HTERT RPE-1 (cell line): ENCODE data around the gene VSIG8.

Experiments
- in situ Hi-C: fragments of 300-500 bp; cut with MboI; formaldehyde crosslinking; loops from 4 replicates; pipeline ENCODE4 v1.14.3; 2020; ENCODE audit warnings: low sequenced_read_pairs

VSIG8 gene

GRCh38 chr1:159861218-159861617 lies 1.2 kb downstream of the VSIG8 start:
- in situ Hi-C loops: no loop called here

DNA sequence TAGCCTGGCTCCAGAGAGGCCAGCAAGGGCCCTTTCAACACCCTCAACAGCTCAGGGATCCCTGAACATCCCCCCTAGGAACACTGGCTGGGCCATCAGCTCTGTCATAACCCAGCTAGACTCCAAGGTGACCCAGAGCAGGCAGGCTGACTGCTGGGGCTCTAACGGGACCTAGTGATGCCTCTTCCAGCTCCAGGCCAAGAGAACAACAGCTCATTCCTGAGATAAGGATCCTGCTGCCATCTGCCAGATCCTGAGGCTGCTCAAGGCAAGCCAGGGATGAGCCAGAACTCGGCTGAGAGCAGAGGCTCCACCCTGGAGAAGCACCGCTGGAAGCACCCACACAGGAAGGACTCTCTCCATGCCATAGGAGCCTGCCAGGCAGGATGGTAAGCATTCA lies 2.0 kb downstream of the VSIG8 start:
- in situ Hi-C loops: no loop called here

DNA sequence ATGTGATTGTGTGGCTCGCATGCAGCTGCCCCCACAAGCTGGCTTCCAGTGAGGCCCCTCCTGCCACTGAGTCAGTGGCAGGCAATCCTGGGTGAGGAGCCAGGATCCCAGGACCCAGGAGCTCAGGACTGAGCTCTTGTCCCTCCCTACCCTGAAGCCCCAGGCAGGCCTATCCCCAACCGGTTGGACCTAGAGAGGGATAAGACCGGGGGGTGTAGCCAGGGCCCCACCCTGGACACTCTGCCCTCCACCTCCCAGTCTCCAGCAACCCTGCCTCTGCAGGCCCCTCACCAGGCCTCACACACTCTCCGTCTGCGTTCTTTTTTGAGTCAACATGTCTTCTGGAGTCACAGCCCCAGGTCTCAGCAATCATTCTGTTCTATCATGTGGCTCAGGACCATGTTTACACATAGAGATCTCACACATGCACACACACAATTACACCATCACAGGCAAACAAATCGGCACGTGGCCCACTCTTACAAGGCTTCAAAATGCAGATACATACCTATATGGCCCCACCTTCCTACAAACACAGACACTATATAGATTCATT lies 2.6 kb downstream of the VSIG8 start:
- in situ Hi-C loops: no loop called here

DNA sequence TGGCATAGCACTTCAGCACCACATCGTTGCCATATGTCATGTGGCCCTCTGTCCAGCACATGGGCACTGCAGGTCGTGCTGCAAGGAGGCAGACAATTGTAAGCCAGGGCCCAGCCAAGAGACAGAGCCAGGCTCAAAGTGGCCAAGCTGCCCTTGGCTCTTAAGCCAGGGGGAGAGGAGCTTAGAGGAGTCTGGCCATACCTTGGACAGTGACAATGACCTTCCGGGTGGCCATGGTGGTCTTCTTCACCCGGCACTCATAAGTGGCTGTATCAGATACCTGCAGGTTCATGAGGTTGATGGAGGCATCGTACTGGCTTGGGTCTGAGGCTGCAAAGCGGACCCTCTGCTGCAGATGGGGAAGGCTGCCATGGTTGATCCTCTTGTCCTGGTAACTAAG lies 4.6 kb downstream of the VSIG8 start:
- in situ Hi-C loops: no loop called here

DNA sequence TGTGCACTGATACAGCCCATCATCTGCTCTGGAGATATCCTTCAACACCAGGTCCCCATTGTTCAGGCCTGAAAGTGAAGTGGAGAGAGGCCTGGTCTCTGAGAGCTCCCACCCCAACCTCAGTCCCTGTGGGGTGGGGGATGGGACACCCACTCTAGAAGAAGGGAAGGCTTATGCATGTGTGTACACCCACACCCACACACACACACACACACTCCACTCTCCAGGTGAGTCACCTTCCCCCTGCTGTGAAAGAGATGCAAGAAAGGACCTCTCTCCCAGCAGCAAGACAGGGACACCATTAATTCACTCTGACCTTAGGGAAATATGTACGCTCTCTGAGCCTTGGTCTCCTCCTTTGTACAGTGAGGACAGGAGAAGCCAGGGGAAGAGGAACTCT lies 5.9 kb downstream of the VSIG8 start:
- in situ Hi-C loops: no loop called here

DNA sequence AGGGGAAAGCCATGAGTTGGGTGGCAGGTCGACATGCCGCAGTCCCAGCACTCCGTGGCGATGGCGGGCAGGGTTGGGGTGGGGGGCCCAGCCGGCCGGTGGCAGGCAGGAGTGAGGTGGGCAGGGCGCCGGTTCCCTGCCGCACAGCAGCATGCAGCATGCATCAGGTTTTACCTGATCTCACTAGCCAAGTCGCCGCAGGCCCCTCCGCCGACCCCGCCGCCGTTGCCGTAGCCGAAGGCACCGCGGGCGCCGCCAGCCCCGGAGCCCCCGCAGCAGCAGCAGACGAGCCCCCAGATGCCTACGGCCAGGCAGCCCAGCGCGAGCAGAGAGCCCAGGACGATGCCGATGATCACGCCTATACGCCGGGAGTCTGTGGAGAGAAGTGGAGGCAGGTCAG lies 6.7 kb downstream of the VSIG8 start:
- in situ Hi-C loops: no loop called here

- in situ Hi-C loops: no loop called here
Observed at GRCh38 chr1:159854693-159855192, 7.7 kb downstream of the VSIG8 start.

DNA sequence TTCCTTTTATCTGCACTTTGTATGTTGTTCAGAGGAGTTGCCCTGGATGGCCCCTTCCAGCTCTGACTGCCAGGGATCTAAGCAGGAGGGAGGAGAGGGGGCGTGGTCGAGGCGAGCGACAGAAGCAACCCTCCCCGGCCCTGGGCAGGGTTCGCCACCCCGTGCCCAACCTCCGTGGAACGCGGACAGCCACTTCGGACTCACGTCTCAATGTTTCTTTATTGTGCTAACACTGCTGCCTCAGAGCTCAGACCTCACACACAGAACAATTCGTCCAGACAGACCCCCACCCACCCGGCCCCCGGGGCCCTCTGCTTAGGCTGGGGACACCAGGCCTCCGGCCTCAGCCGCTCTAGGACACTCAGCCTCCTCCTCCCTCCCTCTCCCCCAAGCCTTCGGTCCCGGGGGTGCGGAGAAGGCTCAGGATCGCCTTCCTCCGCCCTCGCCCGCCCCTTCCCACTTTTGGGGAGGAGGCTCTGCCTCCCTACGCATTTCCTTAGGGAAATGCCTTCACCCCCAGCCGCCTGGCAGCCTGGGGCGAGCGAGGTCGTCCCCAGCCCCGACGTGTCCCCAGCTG lies 8.3 kb downstream of the VSIG8 start:
- in situ Hi-C loops: no loop called here

GRCh38 chr1:159853417-159854115 lies 8.9 kb downstream of the VSIG8 start:
- in situ Hi-C loops: no loop called here

DNA sequence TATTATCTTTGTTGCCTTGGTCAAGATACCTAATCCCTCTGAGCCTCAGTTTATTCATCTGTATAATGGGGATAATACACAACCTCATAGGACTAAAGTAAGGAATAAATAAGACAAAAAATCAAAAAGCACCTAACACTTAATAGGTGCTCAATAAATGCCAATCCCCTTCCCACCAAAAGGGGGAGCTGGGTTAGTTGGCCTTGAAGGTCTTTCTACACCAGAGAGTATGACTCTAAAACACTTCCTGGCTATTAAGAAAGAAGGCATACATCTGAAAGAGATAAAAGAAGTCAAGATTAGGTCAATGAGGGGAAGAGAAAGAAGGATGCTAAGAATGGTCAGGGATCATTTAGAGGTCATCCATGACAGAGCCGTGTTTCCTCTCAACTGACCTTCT lies 11.1 kb downstream of the VSIG8 start:
- in situ Hi-C loops: no loop called here

DNA sequence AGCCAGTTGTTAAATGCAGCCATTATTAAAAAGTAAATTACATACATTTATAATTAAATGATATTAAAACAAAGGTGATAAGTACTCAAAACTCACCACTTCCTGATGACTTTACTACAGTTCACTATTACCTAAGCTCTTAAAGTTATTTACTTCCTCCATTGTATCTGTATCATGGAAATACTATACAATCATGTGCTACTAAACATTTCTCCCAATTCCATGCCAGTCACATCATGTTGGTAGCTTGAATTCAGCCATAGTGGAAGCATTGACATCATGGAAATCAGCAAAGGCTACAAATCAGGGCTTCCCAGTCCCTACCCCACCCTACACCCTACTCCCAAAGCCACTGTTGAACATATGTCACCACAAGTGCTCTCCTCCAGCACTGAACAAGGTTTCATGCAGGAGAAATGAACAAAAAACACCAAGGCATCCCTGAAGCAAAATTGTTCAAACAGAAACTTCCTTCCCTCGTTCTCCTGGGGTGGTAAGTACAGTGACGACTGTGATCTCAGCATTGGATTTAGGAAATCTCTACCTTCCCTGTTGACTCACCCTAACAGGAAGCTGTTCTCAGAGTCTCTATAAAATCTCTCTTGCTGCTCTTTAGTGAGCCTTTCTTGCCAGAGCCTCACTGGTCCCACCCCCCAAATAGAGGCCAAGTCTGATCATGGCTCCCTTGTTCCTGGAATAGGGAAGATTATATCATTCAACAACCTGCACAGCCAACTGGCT lies 12.7 kb downstream of the VSIG8 start:
- in situ Hi-C loops: no loop called here

DNA sequence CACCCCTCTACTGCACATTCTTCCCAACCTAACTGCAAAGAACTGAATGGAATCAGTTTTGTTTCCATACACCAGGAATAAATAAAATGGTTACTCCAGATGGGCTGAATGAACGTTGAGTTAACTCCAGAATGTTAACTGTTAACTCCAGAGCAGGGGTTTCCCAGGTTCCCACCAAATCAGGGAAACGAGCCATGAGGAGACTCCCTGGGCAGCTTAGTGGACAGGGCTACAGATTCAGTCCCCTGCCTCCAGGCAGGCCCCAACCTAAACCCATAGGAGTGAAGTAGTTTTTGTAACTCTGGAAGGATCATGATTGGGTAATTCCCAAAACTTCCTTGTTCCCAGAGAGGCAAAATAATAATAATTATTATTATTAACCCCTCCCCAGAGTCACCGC lies 14.1 kb downstream of the VSIG8 start:
- in situ Hi-C loops: no loop called here

GRCh38 chr1:159847231-159847630 lies 15.2 kb downstream of the VSIG8 start:
- in situ Hi-C loops: no loop called here

- in situ Hi-C loops: no loop called here
Observed at GRCh38 chr1:159845751-159846629, 16.5 kb downstream of the VSIG8 start.

DNA sequence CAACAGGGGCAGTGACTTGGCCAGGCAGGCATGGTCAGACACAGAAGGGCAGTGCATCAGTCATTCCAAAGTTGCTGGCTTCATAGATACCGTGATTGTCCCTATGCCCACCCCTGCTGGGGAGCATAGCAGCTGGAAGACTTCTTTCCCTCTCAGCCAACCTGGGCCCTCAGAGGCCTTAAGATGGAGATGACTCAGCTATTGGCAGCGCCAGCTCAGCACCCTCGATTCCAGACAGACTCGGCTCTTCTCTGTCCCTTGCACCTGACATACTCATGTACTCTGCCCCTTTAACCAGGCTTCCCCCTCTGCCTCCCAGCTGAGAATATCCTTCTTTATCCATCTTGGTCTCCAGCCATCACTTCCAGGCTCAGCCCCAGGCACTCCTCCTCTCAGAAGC lies 19.0 kb downstream of the VSIG8 start:
- in situ Hi-C loops: no loop called here

DNA sequence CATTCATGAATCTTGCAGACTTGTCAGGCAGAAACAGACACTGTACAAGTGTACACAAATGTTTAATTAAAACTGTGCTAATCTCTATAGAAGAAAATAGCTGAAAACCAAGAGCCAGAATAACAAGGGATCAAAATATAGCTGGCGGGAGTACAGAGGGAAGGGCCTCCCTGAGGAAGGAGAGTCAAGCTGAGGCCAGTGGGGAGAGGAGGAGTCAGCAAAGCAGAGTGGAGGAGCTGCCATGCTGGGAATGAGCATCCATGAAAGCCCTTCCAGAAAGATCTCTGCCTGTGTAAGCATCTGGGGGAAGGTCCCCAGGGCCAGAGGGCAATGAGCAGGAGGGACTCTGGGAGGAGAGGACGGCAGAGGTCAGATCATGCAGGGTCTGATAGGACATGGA lies 20.7 kb downstream of the VSIG8 start:
- in situ Hi-C loops: no loop called here

DNA sequence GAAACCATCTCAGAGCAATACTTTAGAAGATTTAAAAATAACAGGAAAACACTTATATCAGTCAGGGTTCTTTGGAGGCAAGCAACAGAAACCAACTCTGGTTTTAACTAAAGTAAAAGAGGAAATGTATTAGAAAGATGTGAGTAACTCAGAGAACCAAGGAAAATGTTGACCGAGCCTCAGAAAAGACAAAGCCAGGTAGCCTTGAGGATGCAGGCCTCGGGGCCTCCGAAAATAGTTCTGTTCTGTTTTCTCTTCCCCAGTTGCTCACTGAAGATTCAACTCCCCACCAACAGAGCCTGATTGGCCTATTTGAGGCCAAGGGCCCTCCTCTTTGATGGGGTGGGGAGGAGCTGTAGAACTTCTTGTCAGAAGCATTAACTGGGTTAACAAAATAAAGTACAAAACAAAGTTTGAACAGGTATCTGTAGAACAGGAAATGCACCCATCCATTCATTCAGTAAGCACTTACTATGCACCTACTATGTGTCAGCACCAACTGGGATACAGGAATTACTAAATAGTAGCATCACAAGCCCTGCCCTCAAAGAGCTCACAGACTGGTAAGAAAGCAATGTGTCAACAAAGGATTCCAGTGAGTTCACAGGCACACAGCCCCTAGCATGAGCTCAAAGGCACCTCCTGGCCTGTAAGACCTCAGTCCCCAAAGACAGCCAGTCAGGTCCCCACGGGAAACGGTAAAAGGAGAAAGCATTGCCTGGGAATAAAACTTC lies 23.2 kb downstream of the VSIG8 start:
- in situ Hi-C loops: no loop called here

DNA sequence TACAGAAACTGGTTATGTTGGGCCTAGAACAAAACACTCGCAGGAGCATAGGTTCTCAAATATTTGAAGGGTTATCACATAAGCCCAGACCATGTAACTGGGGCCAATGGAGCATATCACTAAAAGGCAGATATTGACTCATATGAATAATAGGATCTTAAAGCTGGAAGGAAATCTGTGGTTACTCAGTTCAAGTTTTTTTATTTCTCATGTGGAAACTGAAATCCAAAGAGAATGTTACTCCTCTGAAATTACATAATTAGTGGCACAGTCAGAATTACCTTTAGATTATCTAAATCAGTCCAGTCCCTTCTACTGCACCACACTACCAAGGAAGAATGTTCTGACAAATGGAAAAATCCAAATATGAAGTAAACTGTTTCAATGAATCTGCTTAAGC lies 23.7 kb downstream of the VSIG8 start:
- in situ Hi-C loops: no loop called here

- in situ Hi-C loops: no loop called here
Observed at GRCh38 chr1:159835862-159836525, 26.5 kb downstream of the VSIG8 start.

DNA sequence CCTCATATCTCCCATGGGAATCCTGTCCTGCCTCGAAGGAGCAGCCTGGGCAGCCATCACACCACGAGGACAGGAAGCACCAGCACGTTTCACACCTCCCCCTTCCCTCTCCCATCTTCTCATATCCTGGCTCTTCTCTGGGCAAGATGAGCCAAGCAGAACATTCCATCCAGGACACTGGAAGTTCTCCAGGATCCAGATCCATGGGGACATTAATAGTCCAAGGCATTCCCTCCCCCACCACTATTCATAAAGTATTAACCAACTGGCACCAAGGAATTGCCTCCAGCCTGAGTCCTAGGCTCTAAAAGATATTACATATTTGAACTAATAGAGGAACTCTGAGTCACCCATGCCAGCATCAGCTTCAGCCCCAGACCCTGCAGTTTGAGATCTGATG lies 27.1 kb downstream of the VSIG8 start:
- in situ Hi-C loops: no loop called here
